Retina (tissue), 1 donor: Measurements from ENCODE around the gene TLR10.
"Not testable (repeated sequence)": the region's sequence is repeated elsewhere in the genome, so short reads cannot be mapped to it uniquely, and the experiment has no call there.

Experiments used
- DNase-seq: peaks from one replicate; pipeline ENCODE4 v3.0.0-alpha.2; 2016

Gene TLR10

DNA sequence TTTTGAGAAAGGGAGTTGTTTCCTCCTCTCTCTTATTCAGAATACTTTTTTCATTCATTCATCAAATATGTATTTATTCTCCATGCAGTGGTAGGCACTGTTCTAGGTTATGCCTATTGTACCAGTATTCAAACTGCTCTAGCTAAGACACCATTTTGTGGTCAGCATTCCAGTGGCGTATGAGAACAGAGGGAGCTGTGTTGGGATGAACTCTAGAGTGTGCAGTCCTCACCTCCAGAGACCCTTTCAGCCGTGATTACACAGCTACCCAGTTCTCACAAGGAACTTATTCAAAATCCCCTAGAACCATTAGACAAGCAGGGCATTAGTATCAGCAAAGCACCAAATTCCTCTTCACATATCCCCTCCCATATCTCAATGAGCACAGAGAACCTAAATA is 17.6 kb upstream of the TLR10 start:
- no peak for DNase-seq

GRCh38 chr4:38795087-38795486 is 12.3 kb upstream of the TLR10 start:
- no peak for DNase-seq

- no peak for DNase-seq
Measured at GRCh38 chr4:38794051-38794450, 11.3 kb upstream of the TLR10 start.

DNA sequence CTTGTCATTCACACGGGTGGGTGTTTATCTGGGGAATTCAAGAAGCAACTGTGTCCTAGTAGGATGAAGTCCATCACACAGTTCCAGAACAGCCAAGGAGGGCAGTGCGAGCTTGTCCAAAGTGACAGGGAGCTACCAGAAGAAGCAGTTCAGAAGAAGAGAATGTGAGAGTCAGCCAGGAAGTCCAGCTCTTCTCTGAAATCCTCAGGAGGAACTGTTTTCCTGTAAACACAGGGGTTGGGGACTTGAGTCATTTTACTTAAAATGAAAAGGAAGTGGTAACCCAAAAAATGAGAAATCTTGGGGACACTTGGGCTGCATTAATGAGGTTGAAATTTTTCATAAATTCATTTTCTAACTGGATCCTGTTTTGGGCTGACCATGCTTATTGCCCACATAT is 8.2 kb upstream of the TLR10 start:
- no peak for DNase-seq

DNA sequence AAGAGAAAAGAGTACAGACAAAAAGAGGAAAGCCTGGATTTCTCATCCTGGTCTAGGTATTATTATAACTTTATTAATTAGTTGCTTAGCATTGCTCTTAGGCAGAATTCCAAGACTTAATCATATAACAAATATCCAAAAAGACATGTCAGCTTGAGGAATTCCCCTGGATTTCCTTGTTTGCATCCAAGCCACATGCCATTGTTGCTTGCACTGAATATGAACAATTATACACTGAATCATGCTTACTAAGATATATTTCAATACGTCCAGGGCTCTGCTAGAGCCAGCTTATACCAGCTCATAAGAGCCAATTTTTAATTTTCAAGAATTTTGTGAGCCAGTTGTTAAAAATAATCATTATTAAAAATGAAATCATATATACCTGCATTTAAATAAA is 5.5 kb upstream of the TLR10 start:
- no peak for DNase-seq

DNA sequence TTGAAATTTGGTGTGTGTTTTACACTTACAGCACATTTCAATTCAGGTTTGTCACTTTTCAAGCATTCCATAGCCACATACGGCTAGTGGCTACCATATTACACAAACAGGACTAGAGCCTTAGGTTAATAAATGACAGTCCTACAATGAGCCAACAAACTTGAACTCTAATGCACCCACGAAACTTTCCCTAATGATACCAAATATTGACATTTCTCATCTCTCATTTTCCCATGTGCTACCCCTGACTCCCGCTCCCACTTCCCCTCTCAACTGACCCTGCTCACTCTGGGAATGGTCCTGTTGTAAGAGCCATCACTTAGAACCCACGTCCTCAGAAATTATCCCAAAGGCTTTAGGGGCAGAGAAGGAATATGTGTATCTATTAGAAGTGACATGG is 4.9 kb upstream of the TLR10 start:
- DNase-seq = no peak

- no peak for DNase-seq
Measured at GRCh38 chr4:38785901-38786402, 3.2 kb upstream of the TLR10 start.

- no peak for DNase-seq
Measured at GRCh38 chr4:38785041-38785790, 2.4 kb upstream of the TLR10 start.

DNA sequence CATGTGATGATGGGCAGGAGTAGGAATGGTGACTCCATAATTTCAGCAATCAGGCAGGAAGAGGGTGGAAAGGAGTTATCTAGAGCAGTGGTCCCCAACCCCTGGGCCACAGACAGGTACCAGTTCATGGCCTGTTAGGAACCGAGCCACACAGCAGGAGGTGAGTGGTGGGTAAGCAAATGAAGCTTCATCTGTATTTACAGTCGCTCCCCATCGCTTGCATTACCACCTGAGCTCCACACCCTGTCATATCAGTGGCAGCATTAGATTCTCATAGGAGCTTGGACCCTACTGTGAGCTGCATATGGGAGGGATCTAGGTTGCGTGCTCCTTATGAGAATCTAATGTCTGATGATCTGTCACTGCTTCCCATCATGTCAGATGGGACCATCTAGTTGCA is 1.4 kb upstream of the TLR10 start:
- DNase-seq = no peak

GRCh38 chr4:38783109-38783460 is 295 bp upstream of the TLR10 start:
- no peak for DNase-seq

DNA sequence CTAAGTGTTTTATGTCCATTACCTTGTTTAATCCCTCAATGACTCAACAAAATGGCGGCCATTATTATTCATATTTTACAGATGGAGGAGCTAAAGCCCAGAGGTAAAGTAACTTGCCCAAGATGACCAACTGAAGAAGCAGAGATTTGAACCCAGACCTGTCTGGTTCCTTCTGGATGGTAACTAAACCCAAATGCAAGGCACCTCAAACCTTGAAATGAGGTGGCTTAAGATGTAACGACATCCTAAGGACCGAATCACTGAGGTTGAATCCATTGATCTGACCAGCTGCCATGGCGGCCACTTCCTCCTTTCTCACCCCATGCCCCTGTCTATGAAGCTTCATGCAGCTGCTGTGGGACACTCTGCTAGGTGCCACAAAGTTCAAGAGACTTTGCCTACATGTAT is 932 bp downstream of the TLR10 start:
- no peak for DNase-seq

DNA sequence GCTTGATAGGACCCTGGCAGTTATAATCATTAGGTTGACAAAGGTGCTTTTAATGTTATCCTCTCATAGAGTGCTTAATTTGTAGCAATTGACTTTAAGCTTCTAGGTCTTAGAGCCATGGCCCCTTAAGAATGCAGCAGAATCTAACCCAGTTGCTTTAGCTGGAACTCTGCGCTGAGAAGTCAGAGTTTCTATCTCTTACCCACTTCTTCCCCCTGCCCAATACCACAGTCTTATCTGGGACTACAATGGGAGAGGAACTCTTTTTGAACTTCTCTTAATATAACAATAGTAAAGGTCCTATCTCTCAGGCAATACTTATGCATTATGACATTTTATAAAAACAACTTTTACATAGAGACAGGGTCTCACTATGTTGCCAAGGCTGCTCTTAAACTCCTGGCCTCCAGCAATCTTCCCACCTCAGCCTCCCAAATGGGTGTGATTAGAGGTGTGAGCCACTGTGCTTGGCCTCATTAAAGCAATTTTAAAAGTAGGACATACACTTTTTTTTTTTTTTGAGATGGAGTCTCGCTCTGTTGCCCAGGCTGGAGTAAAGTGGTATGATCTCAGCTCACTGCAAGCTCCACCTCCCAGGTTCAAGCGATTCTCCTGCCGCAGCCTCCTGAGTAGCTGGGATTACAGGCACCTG is 1.8 kb downstream of the TLR10 start:
- no peak for DNase-seq

- DNase-seq = no peak
Measured at GRCh38 chr4:38779790-38780189, 3.0 kb downstream of the TLR10 start.

GRCh38 chr4:38777925-38778324 is 4.9 kb downstream of the TLR10 start:
- DNase-seq = not testable (repeated sequence)

- no peak for DNase-seq
Measured at GRCh38 chr4:38775326-38775725, 7.5 kb downstream of the TLR10 start.

GRCh38 chr4:38774181-38774955 is 8.4 kb downstream of the TLR10 start:
- no peak for DNase-seq

DNA sequence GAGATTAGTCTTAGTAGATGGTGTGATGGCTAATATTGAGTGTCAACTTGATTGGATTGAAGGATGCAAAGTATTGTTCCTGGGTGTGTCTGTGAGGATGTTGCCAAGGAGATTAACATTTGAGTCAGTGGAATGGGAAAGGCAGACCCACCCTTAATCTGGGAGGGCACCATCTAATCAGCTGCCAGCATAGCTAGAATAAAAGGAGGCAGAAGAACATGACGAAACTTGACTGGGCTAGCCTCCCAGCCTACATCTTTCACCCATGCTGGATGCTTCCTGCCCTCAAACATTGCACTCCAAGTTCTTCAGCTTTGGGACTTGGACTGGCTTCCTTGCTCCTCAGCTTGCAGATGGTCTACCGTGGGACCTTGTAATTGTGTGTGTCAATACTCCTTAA is 12.5 kb downstream of the TLR10 start:
- not testable (repeated sequence) for DNase-seq

- no peak for DNase-seq
Measured at GRCh38 chr4:38769857-38770256, 12.9 kb downstream of the TLR10 start.

- no peak for DNase-seq
Measured at GRCh38 chr4:38769441-38769840, 13.3 kb downstream of the TLR10 start.

DNA sequence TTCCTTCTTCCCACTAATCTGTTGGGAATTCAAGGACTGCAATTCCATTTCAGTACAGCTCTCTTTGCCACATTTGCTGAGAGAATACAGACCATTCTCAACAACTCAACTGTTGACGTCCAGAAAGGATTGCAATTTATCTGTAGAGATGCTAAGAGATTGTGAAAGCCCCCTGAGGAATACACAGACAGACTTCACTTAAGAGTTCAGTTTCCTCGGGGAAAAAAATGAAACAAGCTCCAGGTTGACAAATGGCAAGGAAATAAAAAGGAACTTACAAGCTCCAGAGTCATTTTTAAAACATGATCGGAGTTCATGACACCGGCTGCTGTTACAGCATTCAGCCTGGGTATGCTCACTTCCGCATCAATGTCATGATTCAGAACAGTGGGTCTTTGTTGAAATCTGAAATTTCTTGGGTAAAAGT is 13.8 kb downstream of the TLR10 start:
- peak; percentile 11 for DNase-seq

GRCh38 chr4:38766940-38767339 is 15.8 kb downstream of the TLR10 start:
- not testable (repeated sequence) for DNase-seq

DNA sequence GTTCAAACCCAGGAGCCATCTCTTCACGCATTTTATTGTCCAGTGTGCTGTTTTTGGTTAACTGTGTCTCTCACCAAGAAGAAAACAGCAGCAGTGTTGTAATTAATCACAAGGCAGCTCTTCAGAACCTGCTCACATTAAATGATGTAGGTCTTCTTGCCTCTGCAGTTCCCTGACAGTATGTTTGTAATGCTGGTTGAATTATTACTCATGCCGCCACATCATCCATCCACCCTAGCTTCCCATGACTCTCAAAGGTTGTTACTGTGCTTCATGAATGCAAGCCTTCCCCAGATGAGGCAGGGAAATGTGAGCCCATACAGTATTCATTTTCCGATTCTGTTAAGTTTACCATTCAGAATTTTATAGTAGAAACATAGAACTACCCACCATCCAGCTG is 17.4 kb downstream of the TLR10 start:
- DNase-seq = no peak

- DNase-seq = no peak
Measured at GRCh38 chr4:38764277-38764676, 18.5 kb downstream of the TLR10 start.

GRCh38 chr4:38762560-38762959 is 20.2 kb downstream of the TLR10 start:
- no peak for DNase-seq
